Skeletal muscle cell (primary cell): ENCODE data around the gene GNGT1.
"Not testable (repeated sequence)": the region's sequence is repeated elsewhere in the genome, so short reads cannot be mapped to it uniquely, and the experiment has no call there.

Experiments used
- DNase-seq: peaks from one replicate; pipeline ENCODE4 v3.0.0-alpha.2; 2010; ENCODE audit warnings: low read depth
- H3K4me3 ChIP-seq: 2 replicates; pipeline ENCODE4 v1.5.1; 2011; ENCODE audit warnings: low read depth, mild to moderate bottlenecking, control low read depth, low read length, moderate library complexity

The GNGT1 gene

DNA sequence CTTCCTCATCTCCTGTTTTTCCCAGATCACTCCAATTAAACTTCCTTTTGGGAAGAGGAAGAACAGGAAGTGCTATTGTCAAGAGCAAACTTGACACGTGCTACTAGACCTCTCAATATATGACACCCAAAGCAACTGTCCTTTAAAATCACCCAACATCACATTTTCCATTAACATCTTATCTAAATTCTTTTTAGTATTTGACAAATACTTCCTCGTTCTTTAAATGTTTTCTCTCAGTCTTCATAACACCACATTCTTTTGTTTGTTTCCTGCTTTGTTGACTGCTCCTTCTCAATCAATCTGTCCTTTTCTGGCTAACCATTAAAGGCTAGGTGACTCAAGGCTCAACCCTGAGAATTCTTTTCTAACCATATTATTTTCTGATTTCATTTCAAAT, 8.7 kb upstream of the GNGT1 start:
- no peak overlapping the region for H3K4me3 ChIP-seq
- DNase-seq = no peak

DNA sequence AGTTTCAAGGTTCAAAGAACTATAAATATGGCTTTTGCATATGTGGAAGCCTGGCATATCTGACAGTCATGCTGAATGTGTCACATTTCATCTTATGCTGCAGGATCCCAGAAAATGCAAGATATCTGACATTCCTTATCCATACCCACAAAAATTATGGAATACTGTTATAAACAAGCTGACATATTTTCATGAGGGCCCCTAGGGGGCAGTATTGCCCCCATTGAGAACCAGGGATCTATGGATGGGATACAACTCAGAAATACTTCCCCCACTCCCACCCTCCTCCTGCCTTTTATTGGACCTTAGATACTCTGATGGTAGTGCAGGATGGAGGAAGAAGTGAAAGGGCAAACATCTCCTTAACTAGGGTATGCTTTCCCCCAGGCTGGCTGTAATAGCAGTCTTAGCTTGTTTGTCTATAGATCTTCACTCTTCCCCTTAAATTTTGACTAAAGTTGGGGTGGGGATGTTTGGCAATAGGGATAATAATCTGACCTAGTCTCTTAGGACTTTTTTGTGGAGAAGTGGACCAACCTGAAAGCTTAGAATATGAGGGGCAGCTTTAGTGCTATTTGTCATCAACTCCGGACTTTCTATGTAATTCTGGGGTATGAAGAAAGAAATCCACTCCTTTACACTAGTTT, 3.5 kb upstream of the GNGT1 start:
- no peak for DNase-seq
- no peak overlapping the region for H3K4me3 ChIP-seq

DNA sequence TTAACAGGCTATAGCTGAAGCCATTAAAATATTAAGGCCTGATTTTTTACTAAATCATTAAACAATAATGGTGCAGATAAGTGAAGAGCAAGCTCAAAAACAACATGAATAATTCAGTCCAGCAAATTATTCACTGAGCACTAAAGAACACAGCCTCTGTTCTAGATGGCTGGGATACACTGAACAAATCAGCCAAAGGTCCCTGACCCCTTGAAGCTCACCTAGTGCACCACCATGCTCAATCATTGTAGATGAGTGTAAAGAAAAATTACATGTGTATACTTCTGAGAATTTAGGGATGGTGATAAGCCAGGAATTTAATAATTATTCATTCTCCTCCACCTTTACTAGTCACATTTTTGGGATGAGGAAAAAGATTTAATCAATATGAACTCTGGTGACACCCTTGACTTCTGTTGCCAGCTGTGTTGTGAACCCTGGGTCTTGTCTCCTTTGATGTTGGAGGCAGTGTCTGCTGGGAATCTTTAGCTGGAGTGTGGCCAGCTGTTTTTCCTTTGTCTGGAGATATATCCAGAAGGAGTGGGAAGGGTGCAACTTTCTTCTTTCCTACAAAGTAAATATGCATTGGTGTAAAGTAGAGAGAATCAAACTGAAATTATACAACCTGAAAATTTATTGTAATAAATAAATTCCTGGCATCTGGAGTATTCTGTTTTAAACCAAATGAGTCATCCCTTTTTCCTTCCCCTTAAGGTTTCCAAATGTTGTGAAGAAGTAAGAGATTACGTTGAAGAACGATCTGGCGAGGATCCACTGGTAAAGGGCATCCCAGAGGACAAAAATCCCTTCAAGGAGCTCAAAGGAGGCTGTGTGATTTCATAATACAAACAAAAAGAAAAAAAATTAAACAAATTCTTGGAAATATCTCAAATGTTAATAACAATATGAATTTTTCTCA, 4.0 kb downstream of the GNGT1 start:
- no peak overlapping the region for H3K4me3 ChIP-seq
- peak; percentile 72 for DNase-seq

DNA sequence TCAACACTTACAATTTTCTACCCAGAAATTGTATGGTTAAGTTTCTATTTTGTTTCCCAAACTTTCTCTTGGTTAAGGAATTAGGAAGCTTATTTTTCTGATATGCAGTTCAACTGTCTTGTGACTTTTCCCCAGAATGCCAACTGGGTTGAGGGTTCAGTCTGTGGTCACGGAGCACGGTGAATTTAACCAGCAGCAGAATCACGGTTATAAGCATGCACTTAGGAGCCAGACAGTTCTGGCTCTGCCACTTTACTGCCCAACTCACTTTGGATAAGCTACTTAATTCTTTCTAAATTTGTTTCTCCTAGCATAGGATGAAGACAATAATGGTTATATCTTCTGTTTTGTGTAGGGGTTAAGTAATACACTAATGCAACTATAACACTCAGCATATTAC, 4.9 kb downstream of the GNGT1 start:
- DNase-seq, H3K4me3 ChIP-seq: not testable (repeated sequence)

DNA sequence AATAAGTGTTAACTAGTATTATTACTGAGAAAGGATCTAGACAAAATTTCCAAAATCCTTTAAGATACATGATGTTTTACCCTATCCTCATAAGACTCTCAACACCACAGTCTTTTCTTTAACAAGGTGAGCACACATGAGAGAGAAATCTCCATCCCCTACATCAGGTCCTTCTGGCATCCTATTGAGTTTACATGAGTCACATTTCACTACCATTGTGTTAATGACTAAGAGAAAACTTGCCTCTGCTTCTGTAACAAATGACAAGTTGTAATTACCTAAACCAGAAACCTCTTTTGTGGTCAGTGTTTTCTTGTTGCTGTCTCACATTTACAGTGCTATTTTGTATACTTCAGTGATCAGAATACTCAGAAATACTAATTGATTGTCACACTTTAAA, 5.3 kb downstream of the GNGT1 start:
- DNase-seq, H3K4me3 ChIP-seq: not testable (repeated sequence)

DNA sequence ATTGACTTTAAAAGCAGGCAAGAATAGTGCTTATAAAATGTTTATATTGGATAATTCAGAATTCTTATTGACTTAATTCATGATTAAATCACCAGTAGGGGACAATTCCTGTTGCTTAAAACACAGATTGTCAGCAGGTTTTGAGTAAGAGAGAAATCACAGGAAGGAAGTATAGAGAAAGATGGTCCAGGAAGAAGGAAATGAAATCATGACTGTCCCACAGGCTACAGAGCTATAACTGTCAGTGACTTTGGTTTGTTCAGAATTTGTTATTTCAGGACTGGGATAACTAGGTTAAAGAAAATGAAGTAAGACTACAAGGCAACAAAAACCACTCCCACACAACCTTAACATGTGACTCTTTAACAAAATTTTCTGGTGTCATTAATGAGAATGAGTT, 6.8 kb downstream of the GNGT1 start:
- H3K4me3 ChIP-seq = no peak overlapping the region
- no peak for DNase-seq

DNA sequence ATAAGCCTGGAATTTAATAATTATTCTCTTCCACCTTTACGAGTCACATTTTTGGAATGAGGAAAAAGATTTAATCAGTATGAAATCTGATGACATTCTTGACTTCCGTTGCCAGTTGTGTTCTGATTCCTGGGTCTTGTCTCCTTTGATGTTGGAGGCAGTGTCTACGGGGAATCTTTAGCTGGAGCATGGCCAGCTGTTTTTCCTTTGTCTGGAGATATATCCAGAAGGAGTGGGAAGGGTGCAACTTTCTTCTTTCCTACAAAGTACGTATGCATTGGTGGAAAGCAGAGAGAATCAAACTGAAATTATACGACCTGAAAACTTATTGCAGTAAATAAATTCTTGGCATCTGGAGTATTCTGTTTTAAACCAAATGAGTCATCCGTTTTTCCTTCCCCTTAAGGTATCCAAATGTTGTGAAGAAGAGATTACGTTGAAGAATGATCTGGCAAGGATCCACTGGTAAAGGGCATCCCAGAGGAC, 8.3 kb downstream of the GNGT1 start:
- no peak for DNase-seq

DNA sequence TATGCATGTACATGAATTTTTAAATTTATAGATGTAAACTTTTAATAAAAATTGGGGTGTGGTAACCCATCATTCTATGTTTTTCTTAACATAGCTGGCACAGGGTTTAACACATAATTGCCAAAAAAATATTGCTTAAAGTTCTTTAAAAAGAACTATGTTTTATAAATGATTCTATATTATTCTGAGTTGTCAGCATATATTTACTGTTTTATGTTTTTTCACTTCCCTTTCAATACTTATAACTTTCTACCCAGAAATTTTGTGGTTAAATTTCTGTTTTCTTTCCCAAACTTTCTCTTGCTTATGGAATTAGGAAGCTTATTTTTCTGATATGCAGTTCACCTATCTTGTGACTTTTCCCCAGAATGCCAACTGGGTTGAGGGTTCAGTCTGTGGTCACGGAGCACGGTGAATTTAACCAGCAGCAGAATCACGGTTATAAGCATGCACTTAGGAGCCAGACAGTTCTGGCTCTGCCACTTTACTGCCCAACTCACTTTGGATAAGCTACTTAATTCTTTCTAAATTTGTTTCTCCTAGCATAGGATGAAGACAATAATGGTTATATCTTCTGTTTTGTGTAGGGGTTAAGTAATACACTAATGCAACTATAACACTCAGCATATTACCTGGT, 9.0 kb downstream of the GNGT1 start:
- not testable (repeated sequence) for H3K4me3 ChIP-seq, DNase-seq

More for the DNA sequence above, 8.3 kb downstream of the GNGT1 start:
- H3K4me3 ChIP-seq = no peak overlapping the region

DNA sequence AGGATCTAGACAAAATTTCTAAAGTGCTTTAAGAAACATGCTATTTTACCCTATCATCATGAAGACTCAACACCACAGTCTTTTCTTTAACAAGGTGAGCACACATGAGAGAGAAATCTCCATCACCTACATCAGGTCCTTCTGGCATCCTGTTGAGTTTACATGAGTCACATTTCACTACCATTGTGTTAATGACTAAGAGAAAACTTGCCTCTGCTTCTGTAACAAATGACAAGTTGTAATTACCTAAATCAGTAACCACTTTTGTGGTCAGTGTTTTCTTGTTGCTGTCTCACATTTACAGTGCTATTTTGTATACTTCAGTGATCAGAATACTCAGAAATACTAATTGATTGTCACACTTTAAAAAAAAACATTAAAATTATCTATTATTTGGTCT, 9.5 kb downstream of the GNGT1 start:
- not testable (repeated sequence) for H3K4me3 ChIP-seq, DNase-seq

DNA sequence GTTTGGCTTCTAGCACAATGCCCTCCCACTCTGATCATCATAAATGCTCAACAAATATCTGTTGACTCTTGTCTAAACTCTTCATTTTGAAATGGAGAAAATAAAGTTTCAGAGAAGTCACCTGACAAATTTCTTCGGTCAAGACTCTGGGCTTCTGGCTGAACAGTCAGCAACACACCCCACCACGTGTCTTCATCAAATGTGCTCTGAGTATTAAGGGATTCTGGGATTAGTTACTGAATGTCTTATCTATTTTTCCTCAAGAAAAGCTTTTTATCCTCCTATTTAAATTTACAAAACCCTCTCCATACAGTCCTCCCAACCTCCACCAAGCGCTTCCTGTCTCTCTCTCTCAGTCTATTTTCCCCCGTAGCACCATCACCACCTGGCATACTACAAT, 9.9 kb downstream of the GNGT1 start:
- DNase-seq, H3K4me3 ChIP-seq: not testable (repeated sequence)

DNA sequence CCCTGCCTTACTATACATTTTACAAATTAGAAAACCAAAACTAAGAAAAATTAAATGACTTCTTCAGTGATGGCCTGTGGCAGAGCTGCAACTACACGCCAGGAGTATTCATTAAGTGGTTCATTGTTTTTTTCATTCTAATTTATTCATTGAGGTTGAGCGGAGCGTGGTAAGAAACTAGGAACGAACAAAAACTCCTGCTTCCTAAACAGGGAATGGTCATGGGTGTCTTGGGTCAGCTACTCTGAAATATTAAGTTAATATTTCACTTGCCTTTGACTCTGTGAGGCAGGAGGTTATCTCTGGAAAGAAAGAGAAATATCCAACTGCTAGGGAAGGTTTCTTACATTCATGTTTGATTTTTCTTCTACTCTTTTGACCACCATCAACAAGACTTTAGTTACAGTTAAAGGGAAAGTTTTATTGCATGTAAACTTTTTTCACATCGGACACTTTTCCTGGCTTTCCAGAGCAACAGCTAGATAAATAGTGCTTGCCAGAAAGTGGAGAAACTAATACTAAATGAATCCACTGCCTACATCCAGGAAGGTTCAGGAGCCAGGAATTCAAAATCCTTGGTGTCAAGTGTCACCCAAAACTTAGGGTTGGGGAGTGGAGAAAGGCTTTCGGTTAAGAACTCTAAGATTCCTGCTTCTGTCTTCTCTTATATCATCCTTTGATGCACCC, 14.3 kb downstream of the GNGT1 start:
- H3K4me3 ChIP-seq = peak overlapping the region; percentile 55
- DNase-seq = no peak

DNA sequence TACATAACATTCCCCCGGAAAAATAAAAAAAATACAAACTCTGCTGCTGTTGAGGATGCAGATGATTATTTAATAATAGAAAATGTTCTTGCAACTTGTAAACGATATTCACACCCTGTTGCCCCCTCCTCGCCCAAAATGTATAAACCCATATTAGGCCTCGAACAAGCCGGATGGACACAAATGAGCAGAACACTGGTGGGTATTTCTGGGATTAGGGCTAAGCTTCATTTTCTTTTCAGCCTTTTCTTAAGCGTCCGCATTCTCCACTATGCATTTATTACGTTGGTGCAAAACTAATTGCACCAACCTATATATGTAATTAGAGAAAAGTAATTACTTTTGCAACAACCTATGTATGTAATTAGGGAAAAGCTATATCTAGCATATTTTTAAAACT, 14.8 kb downstream of the GNGT1 start:
- DNase-seq = no peak
- H3K4me3 ChIP-seq = peak overlapping the region; percentile 55

DNA sequence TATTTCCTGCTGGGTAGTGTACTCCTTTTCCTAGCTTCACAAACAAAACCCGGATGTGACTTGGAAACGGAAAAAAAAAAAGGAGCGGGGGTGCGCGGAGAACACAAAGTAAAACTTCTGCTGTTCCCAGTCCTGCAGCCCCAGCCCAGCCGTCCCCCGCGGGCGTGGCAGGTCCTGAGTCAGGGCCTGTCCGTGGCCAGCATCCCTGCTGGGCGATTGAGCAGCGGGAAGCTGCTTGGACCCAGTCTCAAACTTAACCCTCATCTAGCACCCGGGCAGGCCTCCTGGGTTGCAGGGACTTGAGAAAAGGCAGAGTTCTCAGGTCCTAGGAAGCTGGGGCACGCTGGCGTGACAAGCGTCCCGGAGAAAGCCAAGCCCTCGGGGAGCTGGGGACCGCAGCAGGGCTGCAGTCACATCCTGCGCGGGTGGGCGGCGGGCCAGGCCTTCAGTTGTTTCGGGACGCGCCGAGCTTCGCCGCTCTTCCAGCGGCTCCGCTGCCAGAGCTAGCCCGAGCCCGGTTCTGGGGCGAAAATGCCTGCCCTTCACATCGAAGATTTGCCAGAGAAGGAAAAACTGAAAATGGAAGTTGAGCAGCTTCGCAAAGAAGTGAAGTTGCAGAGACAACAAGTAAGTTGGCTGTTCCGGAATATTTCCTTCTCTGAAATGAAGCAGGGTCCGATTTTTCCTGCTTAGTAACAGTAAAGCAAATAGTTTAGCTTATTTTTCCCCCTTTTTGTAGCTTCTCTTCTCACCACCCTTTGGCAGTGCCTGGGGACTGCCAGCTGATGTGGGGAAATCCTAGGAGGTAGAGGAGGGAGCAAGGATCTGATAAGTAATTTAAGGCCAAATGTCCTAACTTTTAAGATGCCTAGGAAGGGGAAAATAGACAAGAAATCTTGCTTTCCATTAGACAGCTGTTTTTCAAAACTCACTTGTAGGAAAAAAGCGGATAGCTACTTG, 15.5 kb downstream of the GNGT1 start, which contains the start of gene GNG11:
TSS of gene GNG11 (plus strand) at position 129 of the 960 bp plus-strand sequence. CDS start at position 532, 403 bp downstream.
- H3K4me3 ChIP-seq = peak within 1 kb of the TSS; percentile 55

DNA sequence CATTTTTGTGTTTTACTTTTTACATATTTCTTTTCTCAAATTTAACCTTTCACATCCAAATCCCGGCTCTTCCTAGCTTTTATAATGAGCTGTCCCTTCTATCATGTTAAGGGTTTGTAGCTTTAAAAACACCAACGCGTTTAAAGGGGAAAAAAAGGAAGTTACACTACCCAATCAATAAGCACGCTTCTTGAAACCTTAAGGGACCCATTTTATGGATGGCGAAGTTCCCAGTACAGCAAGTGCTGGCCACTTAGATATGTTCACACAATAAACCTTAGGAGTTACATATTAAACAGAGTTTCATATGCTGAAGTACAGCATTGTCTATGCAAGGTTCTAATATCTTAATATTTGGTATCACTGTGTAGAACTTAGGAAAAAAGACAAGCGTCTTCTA, 16.9 kb downstream of the GNGT1 start:
- no peak for DNase-seq
- peak overlapping the region; percentile 55 for H3K4me3 ChIP-seq

More for the DNA sequence above, 15.5 kb downstream of the GNGT1 start, which contains the start of gene GNG11:
- no peak for DNase-seq

DNA sequence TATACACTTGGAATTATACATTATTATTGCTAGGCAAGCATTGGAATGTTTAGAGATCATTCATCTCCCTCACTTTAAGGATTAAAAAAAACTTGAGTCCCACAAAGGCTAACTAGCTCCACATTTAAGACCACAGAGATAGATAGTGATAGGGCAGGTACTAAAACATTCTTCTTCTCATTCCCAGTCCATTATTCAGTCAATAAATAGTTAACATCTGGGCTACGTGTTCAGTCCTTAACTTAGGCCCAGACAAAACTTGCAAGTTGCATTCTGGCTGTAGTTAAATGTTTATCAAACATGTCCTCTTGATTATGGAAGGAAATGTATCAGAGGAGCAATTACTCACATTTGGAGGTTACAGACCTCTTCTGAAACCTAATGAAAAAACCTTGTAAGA, 17.6 kb downstream of the GNGT1 start:
- DNase-seq = no peak
- peak overlapping the region; percentile 55 for H3K4me3 ChIP-seq

DNA sequence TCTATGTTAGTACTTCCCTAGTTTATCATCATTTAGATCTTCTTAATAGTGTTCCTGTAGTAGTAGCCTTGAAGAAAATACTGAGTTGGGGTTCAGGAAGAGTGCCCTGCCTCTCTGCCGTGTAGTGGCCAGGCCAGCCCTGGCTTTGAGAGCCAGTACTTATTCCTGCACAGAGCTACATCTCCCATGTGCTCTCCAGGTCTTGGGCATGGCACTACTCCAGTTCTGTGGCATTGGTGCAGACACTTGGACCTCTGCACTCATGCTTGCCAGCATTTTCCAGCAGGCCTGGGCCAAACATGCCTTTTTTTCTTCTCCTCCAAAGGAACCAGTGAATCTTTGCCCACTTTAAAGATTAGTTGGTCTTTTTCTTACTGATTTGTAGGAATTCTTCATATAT, 20.4 kb downstream of the GNGT1 start:
- no peak for DNase-seq
- H3K4me3 ChIP-seq = no peak overlapping the region

DNA sequence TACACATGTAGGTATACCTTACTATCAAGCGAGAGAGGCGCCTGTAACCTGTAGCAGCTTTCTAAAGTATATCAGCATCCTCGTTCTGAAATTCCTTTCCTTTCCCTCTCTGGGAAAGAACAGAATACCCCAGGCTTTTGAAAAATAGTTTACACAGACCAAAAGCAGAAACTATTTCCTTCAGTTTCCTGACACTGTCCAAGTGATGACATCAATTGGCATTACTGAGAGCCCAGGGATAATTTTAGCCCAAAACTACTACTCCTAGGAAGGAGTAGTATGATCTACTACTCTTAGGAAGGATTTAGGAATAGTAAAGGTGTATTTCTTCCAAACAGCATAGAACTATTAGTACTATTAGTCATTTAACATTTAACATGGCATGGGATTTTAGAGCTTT, 21.2 kb downstream of the GNGT1 start:
- no peak overlapping the region for H3K4me3 ChIP-seq
- no peak for DNase-seq

DNA sequence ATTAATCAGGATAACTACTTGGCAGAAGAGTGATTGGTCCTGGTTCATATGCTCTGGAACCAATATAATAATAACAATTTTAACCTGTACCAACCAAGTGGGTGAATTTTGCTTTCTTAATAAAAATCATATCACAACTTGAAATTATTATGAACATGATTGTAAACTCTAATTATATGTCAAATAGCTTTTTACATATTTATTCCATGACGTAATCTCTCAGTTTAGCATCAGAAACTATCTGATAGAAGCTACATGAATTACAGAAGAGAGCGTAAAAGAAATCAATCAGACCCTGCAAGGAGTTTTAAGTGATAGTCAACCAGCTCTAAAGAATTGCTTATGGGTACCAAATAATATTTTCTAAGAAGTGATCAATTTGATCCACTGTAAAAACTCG, 25.3 kb downstream of the GNGT1 start:
- no peak for DNase-seq
- H3K4me3 ChIP-seq = no peak overlapping the region
